HepG2 (cell line): ENCODE measurements around the gene OLAH. TPM values are rescaled to one million over a fixed set of nuclear protein-coding genes. Genes with fewer than 3 reads are reported as not detected.

ENCODE experiments used
- ATAC-seq: fragments of 200-7000 bp; cut with Tn5 transposase; 3 replicates; pipeline ENCODE4 v1.9.1; 2020; ENCODE audit warnings: mild to moderate bottlenecking, moderate library complexity
- BruUV-seq: library from RNA; stranded (reverse); fragments of 400-500 nt; replicated peaks from 2 replicates; lab custom pipeline; 2021; lab: Mats Ljungman, UMichigan
- CTCF ChIA-PET: fragments of 300-600 bp; formaldehyde crosslinking; extraction: SDS; loops from one replicate; lab custom pipeline; 2021; ENCODE audit warnings: low total read pairs, inconsistent platforms, low intra/inter-chr PET ratio; lab: Yijun Ruan, JAX
- POLR2A ChIA-PET: fragments of 350-600 bp; sonication (Branson Sonifier 250); formaldehyde crosslinking; loops from one replicate; lab custom pipeline; 2020; ENCODE audit warnings: antibody characterized with exemption, inconsistent platforms; lab: Yijun Ruan, JAX
- DNase-seq: peaks from one replicate; pipeline ENCODE4 v3.0.0-alpha.2; 2015; ENCODE audit warnings: low spot score
- FAIRE-seq: peaks from 3 replicates; lab custom pipeline; 2011; peaks lifted over from hg19 to GRCh38; lab: Jason Lieb, UNC
- H2AFZ ChIP-seq: one replicate; pipeline ENCODE4 v1.6.1; 2011; ENCODE audit warnings: low read length, inconsistent platforms
- H3K27ac ChIP-seq: fragments of 300-600 bp; 3 replicates; pipeline ENCODE4 v1.8.0; 2011; ENCODE audit warnings: mixed run types, mild to moderate bottlenecking, mixed read lengths, low read length, inconsistent platforms; ENCODE audit not compliant: insufficient read depth; ENCODE audit errors: extremely low read length
- H3K27me3 ChIP-seq, 2 experiments: fragments of 200-600 bp in 1 of 2; 2 replicates in 1 of 2; 3 replicates in 1 of 2; pipeline versions ENCODE4 v1.6.0 to v1.8.0; 2011; ENCODE audit warnings: low read length in 2 of 2, mild to moderate bottlenecking in 2 of 2, moderate library complexity in 2 of 2, inconsistent platforms in 1 of 2; ENCODE audit not compliant: insufficient read depth in 2 of 2, control insufficient read depth in 1 of 2
- H3K36me3 ChIP-seq, 2 experiments: fragments of 200-600 bp in 1 of 2; replicated peaks in 1 of 2; 2 replicates in 1 of 2; 3 replicates in 1 of 2; pipeline versions ENCODE4 v1.5.1 to v1.8.0; 2011; ENCODE audit warnings: low read length in 2 of 2, inconsistent platforms in 1 of 2; ENCODE audit not compliant: insufficient read depth in 2 of 2, control insufficient read depth in 1 of 2
- H3K4me1 ChIP-seq: 2 replicates; pipeline ENCODE4 v1.5.1; 2012; ENCODE audit warnings: low read length, inconsistent platforms; ENCODE audit not compliant: insufficient read depth
- H3K4me2 ChIP-seq: 2 replicates; pipeline ENCODE4 v1.6.0; 2011; ENCODE audit warnings: low read depth, low read length, inconsistent platforms
- H3K4me3 ChIP-seq, 3 experiments: fragments of 200-600 bp in 1 of 3; sonication (generic), shearing (Covaris generic) in 1 of 3; replicated peaks in 1 of 3; 2 replicates each; pipeline ENCODE4 v1.5.1; 2011 to 2016; ENCODE audit warnings: low read length in 3 of 3, inconsistent platforms in 2 of 3, low read depth in 2 of 3, mild to moderate bottlenecking in 2 of 3, control low read depth in 1 of 3, mixed read lengths in 1 of 3; ENCODE audit not compliant: insufficient read depth in 1 of 3
- H3K79me2 ChIP-seq: one replicate; pipeline ENCODE4 v1.6.1; 2011; ENCODE audit warnings: low read length, inconsistent platforms; ENCODE audit not compliant: insufficient read depth
- H3K9ac ChIP-seq: 2 replicates; pipeline ENCODE4 v1.6.0; 2011; ENCODE audit warnings: mild to moderate bottlenecking, low read depth, low read length, inconsistent platforms; ENCODE audit not compliant: insufficient read depth
- H3K9me3 ChIP-seq: 2 replicates; pipeline ENCODE4 v1.5.1; 2012; ENCODE audit warnings: mild to moderate bottlenecking, low read length
- H4K20me1 ChIP-seq: 2 replicates; pipeline ENCODE4 v1.6.0; 2011; ENCODE audit warnings: inconsistent platforms, mild to moderate bottlenecking, low read length, moderate library complexity; ENCODE audit not compliant: insufficient read depth
- BCL6 ChIP-seq: IDR thresholded peaks from 2 replicates; pipeline ENCODE4 v1.6.1; 2016; ENCODE audit warnings: missing genetic modification reagents, missing compliant biosample characterization
- CEBPG ChIP-seq: IDR thresholded peaks from 2 replicates; pipeline ENCODE4 v1.6.1; 2016
- FOXK1 ChIP-seq: sonication (generic); formaldehyde crosslinking; IDR thresholded peaks from 2 replicates; pipeline ENCODE4 v1.4.0; 2020; ENCODE audit warnings: low read depth, missing genetic modification reagents, borderline replicate concordance
- HES4 ChIP-seq: sonication (generic); formaldehyde crosslinking; IDR thresholded peaks from 2 replicates; pipeline ENCODE4 v1.9.0; 2021; ENCODE audit warnings: mild to moderate bottlenecking, missing genetic modification reagents, borderline replicate concordance
- HNF4A ChIP-seq: sonication (generic); formaldehyde crosslinking; IDR thresholded peaks from 2 replicates; pipeline ENCODE4 v1.4.0; 2020; ENCODE audit warnings: missing genetic modification reagents
- PAF1 ChIP-seq: IDR thresholded peaks from 2 replicates; pipeline ENCODE4 v1.6.1; 2016; ENCODE audit warnings: missing genetic modification reagents, missing compliant biosample characterization
- RAD21 ChIP-seq: fragments of 450-650 bp; formaldehyde crosslinking; IDR thresholded peaks from 2 replicates; pipeline ENCODE4 v1.5.0; 2020; ENCODE audit warnings: mild to moderate bottlenecking
- SMC3 ChIP-seq: IDR thresholded peaks from 2 replicates; pipeline ENCODE4 v1.6.1; 2011; ENCODE audit warnings: low read length, improper control_type of control experiment
- XRCC5 ChIP-seq: fragments of 200-400 bp; formaldehyde crosslinking; optimal IDR thresholded peaks from 2 replicates; pipeline ENCODE3; 2017; ENCODE audit warnings: mild to moderate bottlenecking, low read length
- ZNF761 ChIP-seq: sonication (generic); formaldehyde crosslinking; conservative IDR thresholded peaks from 2 replicates; pipeline ENCODE4 v1.4.0; 2020; ENCODE audit warnings: mild to moderate bottlenecking, missing genetic modification reagents
- WGBS: methylation state at CpG from one replicate; pipeline ENCODE4 v1.1.6; 2017; ENCODE audit warnings: low lambda C conversion rate; 5-methylcytosine and 5-hydroxymethylcytosine counted together
- in situ Hi-C: cut with HindIII; loops from 2 replicates; pipeline ENCODE4 v1.10.0; 2017; ENCODE audit warnings: low pct_unique_long_range_greater_than_20kb; ENCODE audit not compliant: extremely low pct_ligation_motif_present
- intact Hi-C: fragments of 100-400 bp; cut with micrococcal nuclease; formaldehyde crosslinking; loops from one replicate; pipeline ENCODE4 v1.10.0; 2022; ENCODE audit not compliant: unreplicated experiment
- polyA plus RNA-seq, 8 experiments: library from polyadenylated mRNA; depleted of rRNA in 3 of 8; stranded (reverse) in 7 of 8; unstranded in 1 of 8; fragments of >200 nt; fragmentation: Illumina TruSeq in 4 of 8; extraction: Trizol in 4 of 8; gene quantifications; 2 replicates each; pipeline versions ENCODE4 v1.2.1 to v1.2.3, GENCODE V29; 2011 to 2016; ENCODE audit warnings: low read depth in 4 of 8, missing spikeins in 1 of 8, mixed read lengths in 1 of 8; ENCODE audit not compliant: insufficient read depth in 1 of 8
- total RNA-seq, 5 experiments: library from RNA; depleted of rRNA; stranded (reverse); fragments of >200 nt; fragmentation: Illumina TruSeq; extraction: Trizol; gene quantifications; 2 replicates each; pipeline ENCODE4 v1.2.3, GENCODE V29; 2016; ENCODE audit warnings: low read depth in 1 of 5
- TF ChIP-seq, protein P1 (sequence below), 2 experiments: sonication (generic) in 1 of 2; formaldehyde crosslinking in 1 of 2; IDR thresholded peaks; 2 replicates each; pipeline versions ENCODE4 v1.4.0 to v1.6.1; 2018 to 2020; ENCODE audit warnings: missing genetic modification reagents in 2 of 2, borderline replicate concordance in 1 of 2, low read depth in 1 of 2, mild to moderate bottlenecking in 1 of 2, missing biosample characterization in 1 of 2
- TF ChIP-seq, protein P2 (sequence below): sonication (generic); formaldehyde crosslinking; IDR thresholded peaks from 2 replicates; pipeline ENCODE4 v1.4.0; 2020; ENCODE audit warnings: missing genetic modification reagents
- TF ChIP-seq, protein P3 (sequence below): sonication (generic); formaldehyde crosslinking; IDR thresholded peaks from 2 replicates; pipeline ENCODE4 v1.4.0; 2020; ENCODE audit warnings: missing genetic modification reagents
- TF ChIP-seq, protein P4 (sequence below): IDR thresholded peaks from 2 replicates; pipeline ENCODE4 v1.6.1; 2016; ENCODE audit warnings: missing compliant biosample characterization, missing genetic modification reagents, borderline replicate concordance

OLAH gene
- total and polyA plus RNA-seq, 2 of the 13 experiments (the other 11 are each of a cell fraction or from before 2014, with no cell fraction given): 0.13 TPM; not detected in 1

DNA sequence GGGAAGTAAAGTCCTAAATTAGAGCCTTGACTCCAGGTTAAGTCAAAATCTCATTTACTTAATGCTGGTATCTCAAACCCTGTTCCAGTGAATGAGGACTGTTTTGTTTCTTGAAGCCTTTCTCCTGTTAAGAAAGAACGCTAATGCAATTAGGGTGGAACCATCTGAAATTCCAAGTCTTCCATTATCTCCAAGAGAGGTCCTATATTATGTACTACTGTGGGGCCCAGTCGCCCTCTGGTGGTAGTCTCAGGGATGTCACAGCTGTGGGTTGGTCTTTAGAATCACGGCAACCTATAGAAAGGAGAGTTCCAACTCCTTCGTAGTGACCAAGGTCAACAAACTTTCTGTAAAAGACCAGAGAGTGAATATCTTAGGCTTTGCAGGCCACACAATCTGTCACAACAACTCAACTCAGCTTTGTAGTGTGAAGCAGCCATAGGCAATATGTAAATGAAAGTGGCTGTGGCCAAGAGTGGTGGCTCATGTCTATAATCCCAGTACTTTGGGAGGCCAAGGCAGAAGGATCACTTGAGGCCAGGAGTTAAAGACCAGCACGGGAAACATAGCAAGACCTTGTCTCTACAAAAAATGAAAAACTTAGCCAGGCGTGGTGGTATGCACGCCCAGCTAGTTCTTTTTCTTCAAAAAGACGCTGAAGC lies 62.7 kb downstream of the OLAH start:
- Histone ChIP-seq H3K79me2 (peaks cover 2% of the 10 kb centered on the region), H3K4me1 (peaks cover 20% of the 10 kb centered on the region), H3K9me3 (no peaks in the 10 kb centered on the region), H3K9ac (no peak overlapping the region), H2AFZ (no peak overlapping the region), H3K27ac (no peak overlapping the region), H3K36me3 (peaks cover 11 to 40% of the 10 kb centered on the region in 2 experiments; a peak in 4 of 5 replicates), H4K20me1 (no peaks in the 10 kb centered on the region), H3K27me3 (no peaks in the 10 kb centered on the region), H3K4me2 (no peak overlapping the region), H3K4me3 (no peak overlapping the region)
- ATAC-seq (peak; percentile 90), FAIRE-seq (peak; percentile 68), DNase-seq (peak; percentile 66)
- ChIA-PET POLR2A (interaction anchor here (1.4 kb wide), 1 partner anchor 9 kb away, joined by 10 read pairs; the partner anchor contains the start of gene RPP38), CTCF (interaction anchor here (0.6 kb wide), 1 partner anchor 115 kb away, joined by 3 read pairs; no protein-coding TSS in a partner anchor)
- no TSS peak for BruUV-seq
- in situ Hi-C loops: loop anchor here (10.0 kb wide), 2 partner anchors 112 to 142 kb away; no protein-coding TSS in a partner anchor
- intact Hi-C loops: loop anchor here (1.0 to 10.0 kb wide), 3 partner anchors 58 to 154 kb away; partner anchors contain the start of genes DCLRE1C and NMT2
- WGBS: 67% methylated on average over 8 of the region's 8 CpGs
- TF ChIP-seq, protein P1, sequence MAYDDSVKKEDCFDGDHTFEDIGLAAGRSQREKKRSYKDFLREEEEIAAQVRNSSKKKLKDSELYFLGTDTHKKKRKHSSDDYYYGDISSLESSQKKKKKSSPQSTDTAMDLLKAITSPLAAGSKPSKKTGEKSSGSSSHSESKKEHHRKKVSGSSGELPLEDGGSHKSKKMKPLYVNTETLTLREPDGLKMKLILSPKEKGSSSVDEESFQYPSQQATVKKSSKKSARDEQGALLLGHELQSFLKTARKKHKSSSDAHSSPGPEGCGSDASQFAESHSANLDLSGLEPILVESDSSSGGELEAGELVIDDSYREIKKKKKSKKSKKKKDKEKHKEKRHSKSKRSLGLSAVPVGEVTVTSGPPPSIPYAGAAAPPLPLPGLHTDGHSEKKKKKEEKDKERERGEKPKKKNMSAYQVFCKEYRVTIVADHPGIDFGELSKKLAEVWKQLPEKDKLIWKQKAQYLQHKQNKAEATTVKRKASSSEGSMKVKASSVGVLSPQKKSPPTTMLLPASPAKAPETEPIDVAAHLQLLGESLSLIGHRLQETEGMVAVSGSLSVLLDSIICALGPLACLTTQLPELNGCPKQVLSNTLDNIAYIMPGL (CRISPR knock-in tag; IDR thresholded peaks at IDR 0.05; ENCODE audit: borderline replicate concordance in 1 of 2, low read depth in 1 of 2): peak in 1 of 2 experiments; percentile 35; a peak in 1 of 4 replicates
- TF ChIP-seq HES4 (CRISPR knock-in tag) (no peak), CEBPG (CRISPR knock-in tag) (0 out of 2 replicates have a peak, but pooled peaks have one; percentile 4), SMC3 (peak; percentile 87), PAF1 (CRISPR knock-in tag) (no peak), BCL6 (0 out of 2 replicates have a peak, but pooled peaks have one; percentile 11), FOXK1 (CRISPR knock-in tag) (0 out of 2 replicates have a peak, but pooled peaks have one; percentile 17), RAD21 (peak; percentile 58; the same call in 1 of the 2 replicates), HNF4A (CRISPR knock-in tag) (peak; percentile 16; the same call in 1 of the 2 replicates), XRCC5 (peak; percentile 11), ZNF761 (no peak)
- TF ChIP-seq, protein P2, sequence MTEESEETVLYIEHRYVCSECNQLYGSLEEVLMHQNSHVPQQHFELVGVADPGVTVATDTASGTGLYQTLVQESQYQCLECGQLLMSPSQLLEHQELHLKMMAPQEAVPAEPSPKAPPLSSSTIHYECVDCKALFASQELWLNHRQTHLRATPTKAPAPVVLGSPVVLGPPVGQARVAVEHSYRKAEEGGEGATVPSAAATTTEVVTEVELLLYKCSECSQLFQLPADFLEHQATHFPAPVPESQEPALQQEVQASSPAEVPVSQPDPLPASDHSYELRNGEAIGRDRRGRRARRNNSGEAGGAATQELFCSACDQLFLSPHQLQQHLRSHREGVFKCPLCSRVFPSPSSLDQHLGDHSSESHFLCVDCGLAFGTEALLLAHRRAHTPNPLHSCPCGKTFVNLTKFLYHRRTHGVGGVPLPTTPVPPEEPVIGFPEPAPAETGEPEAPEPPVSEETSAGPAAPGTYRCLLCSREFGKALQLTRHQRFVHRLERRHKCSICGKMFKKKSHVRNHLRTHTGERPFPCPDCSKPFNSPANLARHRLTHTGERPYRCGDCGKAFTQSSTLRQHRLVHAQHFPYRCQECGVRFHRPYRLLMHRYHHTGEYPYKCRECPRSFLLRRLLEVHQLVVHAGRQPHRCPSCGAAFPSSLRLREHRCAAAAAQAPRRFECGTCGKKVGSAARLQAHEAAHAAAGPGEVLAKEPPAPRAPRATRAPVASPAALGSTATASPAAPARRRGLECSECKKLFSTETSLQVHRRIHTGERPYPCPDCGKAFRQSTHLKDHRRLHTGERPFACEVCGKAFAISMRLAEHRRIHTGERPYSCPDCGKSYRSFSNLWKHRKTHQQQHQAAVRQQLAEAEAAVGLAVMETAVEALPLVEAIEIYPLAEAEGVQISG: 0 out of 2 replicates have a peak, but pooled peaks have one; percentile 21
- TF ChIP-seq, protein P3, sequence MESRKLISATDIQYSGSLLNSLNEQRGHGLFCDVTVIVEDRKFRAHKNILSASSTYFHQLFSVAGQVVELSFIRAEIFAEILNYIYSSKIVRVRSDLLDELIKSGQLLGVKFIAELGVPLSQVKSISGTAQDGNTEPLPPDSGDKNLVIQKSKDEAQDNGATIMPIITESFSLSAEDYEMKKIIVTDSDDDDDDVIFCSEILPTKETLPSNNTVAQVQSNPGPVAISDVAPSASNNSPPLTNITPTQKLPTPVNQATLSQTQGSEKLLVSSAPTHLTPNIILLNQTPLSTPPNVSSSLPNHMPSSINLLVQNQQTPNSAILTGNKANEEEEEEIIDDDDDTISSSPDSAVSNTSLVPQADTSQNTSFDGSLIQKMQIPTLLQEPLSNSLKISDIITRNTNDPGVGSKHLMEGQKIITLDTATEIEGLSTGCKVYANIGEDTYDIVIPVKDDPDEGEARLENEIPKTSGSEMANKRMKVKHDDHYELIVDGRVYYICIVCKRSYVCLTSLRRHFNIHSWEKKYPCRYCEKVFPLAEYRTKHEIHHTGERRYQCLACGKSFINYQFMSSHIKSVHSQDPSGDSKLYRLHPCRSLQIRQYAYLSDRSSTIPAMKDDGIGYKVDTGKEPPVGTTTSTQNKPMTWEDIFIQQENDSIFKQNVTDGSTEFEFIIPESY: 0 out of 2 replicates have a peak, but pooled peaks have one; percentile 4
- TF ChIP-seq, protein P4, sequence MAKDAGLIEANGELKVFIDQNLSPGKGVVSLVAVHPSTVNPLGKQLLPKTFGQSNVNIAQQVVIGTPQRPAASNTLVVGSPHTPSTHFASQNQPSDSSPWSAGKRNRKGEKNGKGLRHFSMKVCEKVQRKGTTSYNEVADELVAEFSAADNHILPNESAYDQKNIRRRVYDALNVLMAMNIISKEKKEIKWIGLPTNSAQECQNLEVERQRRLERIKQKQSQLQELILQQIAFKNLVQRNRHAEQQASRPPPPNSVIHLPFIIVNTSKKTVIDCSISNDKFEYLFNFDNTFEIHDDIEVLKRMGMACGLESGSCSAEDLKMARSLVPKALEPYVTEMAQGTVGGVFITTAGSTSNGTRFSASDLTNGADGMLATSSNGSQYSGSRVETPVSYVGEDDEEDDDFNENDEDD (CRISPR knock-in tag): no peak
